GM23338 (cell line): ENCODE results near the gene PLP2.
"Not testable (repeated sequence)": the region's sequence is repeated elsewhere in the genome, so short reads cannot be mapped to it uniquely, and the experiment has no call there.

Experiments
- CREB1 ChIP-seq: fragments of 250-450 bp; sonication (Bioruptor Pico); IDR thresholded peaks from 2 replicates; pipeline ENCODE4 v1.5.0; 2020; ENCODE audit warnings: low read depth, mild to moderate bottlenecking, moderate library complexity
- CTCF ChIP-seq, 2 experiments: fragments of 200-600 bp in 1 of 2; sonication (generic) in 1 of 2; conservative IDR thresholded peaks; 2 replicates each; pipeline versions ENCODE4 v1.5.1 to v1.6.1; 2016 to 2017; ENCODE audit warnings: antibody characterized with exemption in 2 of 2, low read depth in 2 of 2, mild to moderate bottlenecking in 2 of 2, moderate library complexity in 1 of 2
- EZH2 ChIP-seq: fragments of 200-600 bp; sonication (generic); IDR thresholded peaks from one replicate; pipeline ENCODE4 v1.8.0; 2017; ENCODE audit warnings: antibody characterized with exemption, mild to moderate bottlenecking, low read depth; ENCODE audit not compliant: unreplicated experiment
- POLR2AphosphoS5 ChIP-seq: IDR thresholded peaks from 2 replicates; pipeline ENCODE4 v1.6.1; 2016; ENCODE audit warnings: antibody characterized with exemption, low read depth

- TF ChIP-seq EZH2; CTCF (conservative IDR thresholded peaks at IDR 0.05; ENCODE audit: low read depth in 2 of 2); POLR2AphosphoS5; CREB1: not testable (repeated sequence)
Observed at GRCh38 chrX:49148390-49149100, 23.2 kb upstream of the PLP2 start.
